ENCODE results near the gene WIZ.
A peak's percentile ranks its signal among the peaks of the same experiment; 100 is the strongest.

Gene WIZ

GRCh38 chr19:15436012-15436825 is 13.5 kb downstream of the WIZ start:
- H3K4me3 ChIP-seq (ENCODE audit: low read depth, low read length) = no peak overlapping the region
- no peak for DNase-seq (ENCODE audit: low read depth)

GRCh38 chr19:15433519-15434069 is 16.2 kb downstream of the WIZ start:
- TF ChIP-seq, protein P1, sequence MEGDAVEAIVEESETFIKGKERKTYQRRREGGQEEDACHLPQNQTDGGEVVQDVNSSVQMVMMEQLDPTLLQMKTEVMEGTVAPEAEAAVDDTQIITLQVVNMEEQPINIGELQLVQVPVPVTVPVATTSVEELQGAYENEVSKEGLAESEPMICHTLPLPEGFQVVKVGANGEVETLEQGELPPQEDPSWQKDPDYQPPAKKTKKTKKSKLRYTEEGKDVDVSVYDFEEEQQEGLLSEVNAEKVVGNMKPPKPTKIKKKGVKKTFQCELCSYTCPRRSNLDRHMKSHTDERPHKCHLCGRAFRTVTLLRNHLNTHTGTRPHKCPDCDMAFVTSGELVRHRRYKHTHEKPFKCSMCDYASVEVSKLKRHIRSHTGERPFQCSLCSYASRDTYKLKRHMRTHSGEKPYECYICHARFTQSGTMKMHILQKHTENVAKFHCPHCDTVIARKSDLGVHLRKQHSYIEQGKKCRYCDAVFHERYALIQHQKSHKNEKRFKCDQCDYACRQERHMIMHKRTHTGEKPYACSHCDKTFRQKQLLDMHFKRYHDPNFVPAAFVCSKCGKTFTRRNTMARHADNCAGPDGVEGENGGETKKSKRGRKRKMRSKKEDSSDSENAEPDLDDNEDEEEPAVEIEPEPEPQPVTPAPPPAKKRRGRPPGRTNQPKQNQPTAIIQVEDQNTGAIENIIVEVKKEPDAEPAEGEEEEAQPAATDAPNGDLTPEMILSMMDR (IDR thresholded peaks at IDR 0.05; ENCODE audit: low read depth, low read length, missing control alignments) = no peak
- DNase-seq (ENCODE audit: low read depth) = no peak
- H3K4me3 ChIP-seq (ENCODE audit: low read depth, low read length) = no peak overlapping the region; the same call in 1 of the 2 replicates

More at GRCh38 chr19:15436012-15436825, 13.5 kb downstream of the WIZ start:
- TF ChIP-seq, protein P1 (IDR thresholded peaks at IDR 0.05; ENCODE audit: low read depth, low read length, missing control alignments) = no peak

DNA sequence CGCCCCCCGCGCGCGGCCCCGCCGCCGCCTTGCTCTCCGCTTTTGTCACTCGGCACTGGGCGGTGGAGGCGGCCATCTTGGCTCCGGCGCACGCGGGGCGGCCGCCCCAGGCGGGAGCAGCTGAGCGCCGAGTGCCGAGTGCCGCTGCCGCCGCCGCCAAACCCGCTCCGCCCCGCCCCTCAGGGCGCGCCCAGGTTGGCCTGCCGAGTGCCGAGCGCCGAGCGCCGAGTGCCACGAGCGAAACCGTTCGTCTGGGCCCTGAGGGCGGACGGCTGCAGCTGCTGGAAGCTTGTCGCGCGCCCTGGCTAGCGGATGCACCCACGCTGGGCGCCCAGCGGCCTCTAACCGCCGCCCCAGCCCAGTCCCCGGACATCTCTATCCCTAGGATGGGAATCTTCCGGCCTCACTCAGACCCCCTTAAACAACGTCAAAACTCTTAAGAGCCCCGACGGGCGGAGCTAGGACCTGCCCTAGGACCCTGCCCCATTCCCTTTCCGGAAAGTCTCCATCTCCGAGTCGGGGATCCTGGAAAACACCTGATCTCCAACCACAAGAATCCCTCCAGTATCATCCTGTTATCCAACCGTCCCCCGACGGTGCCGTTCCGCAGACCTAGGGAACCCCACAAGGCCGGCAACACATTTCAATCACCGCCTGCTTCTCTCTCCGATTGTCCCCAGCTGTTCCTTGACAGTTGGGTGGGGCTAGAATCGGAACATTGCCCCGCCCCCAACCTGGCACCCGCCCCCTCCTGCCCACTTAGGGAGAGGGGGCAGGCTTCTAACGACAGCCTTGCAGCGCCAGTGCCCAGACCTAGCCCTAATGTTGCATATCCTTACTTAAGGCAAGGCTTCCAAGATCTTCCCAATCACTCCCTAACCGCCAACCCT is 16.9 kb downstream of the WIZ start:
- DNase-seq (ENCODE audit: low read depth) = peak; percentile 64
- peak overlapping the region; percentile 60 for H3K4me3 ChIP-seq (ENCODE audit: low read depth, low read length)
- TF ChIP-seq, protein P1 (IDR thresholded peaks at IDR 0.05; ENCODE audit: low read depth, low read length, missing control alignments) = no peak

- TF ChIP-seq, protein P1 (IDR thresholded peaks at IDR 0.05; ENCODE audit: low read depth, low read length, missing control alignments) = no peak
- H3K4me3 ChIP-seq (ENCODE audit: low read depth, low read length) = peak overlapping the region; percentile 96
- DNase-seq (ENCODE audit: low read depth) = no peak
Measured at GRCh38 chr19:15432018-15432494, 17.7 kb downstream of the WIZ start.

- peak overlapping the region; percentile 96 for H3K4me3 ChIP-seq (ENCODE audit: low read depth, low read length)
- no peak for DNase-seq (ENCODE audit: low read depth)
- TF ChIP-seq, protein P1 (IDR thresholded peaks at IDR 0.05; ENCODE audit: low read depth, low read length, missing control alignments) = no peak
Measured at GRCh38 chr19:15431396-15432017, 18.2 kb downstream of the WIZ start.

DNA sequence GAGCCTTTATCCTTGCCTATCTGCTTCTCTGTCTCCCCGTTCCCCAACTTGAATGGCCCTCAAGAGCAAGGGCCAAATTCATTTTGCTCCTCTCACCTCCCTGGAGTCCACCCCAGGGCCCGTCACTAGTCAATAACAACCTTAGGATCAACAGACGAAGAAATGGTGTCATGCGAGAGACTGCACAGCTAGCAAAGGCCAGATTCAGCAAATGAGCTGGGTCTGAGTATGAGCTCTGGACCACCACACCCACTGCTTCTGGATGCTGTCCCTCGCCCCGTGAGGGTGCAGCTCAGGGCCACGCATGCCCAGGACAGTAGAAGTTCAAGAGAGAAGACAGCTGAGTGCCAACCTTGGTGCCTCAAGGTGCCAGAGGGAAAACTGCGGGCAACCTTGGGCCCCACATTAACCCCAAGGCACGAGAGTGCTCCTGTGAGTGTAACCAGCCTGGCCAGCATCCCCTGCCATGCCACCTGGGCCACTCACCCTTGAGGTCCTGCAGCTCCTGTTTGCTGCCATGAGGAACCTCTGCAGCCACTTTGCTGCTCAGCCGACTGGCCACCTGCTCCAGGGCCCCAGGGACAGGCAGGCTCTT is 19.1 kb downstream of the WIZ start:
- TF ChIP-seq, protein P1 (IDR thresholded peaks at IDR 0.05; ENCODE audit: low read depth, low read length, missing control alignments) = no peak
- H3K4me3 ChIP-seq (ENCODE audit: low read depth, low read length) = no peak overlapping the region
- no peak for DNase-seq (ENCODE audit: low read depth)
